Measurements from ENCODE around the gene LXN. TPM values are rescaled to one million over a fixed set of nuclear protein-coding genes. Genes with fewer than 3 reads are reported as not detected.

Gene LXN, protein sequence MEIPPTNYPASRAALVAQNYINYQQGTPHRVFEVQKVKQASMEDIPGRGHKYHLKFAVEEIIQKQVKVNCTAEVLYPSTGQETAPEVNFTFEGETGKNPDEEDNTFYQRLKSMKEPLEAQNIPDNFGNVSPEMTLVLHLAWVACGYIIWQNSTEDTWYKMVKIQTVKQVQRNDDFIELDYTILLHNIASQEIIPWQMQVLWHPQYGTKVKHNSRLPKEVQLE
- 46.3 to 63.8 TPM (median 47.8 TPM) in 5 replicates for total RNA-seq (2022; extraction: Qiagen RNA extraction)

DNA sequence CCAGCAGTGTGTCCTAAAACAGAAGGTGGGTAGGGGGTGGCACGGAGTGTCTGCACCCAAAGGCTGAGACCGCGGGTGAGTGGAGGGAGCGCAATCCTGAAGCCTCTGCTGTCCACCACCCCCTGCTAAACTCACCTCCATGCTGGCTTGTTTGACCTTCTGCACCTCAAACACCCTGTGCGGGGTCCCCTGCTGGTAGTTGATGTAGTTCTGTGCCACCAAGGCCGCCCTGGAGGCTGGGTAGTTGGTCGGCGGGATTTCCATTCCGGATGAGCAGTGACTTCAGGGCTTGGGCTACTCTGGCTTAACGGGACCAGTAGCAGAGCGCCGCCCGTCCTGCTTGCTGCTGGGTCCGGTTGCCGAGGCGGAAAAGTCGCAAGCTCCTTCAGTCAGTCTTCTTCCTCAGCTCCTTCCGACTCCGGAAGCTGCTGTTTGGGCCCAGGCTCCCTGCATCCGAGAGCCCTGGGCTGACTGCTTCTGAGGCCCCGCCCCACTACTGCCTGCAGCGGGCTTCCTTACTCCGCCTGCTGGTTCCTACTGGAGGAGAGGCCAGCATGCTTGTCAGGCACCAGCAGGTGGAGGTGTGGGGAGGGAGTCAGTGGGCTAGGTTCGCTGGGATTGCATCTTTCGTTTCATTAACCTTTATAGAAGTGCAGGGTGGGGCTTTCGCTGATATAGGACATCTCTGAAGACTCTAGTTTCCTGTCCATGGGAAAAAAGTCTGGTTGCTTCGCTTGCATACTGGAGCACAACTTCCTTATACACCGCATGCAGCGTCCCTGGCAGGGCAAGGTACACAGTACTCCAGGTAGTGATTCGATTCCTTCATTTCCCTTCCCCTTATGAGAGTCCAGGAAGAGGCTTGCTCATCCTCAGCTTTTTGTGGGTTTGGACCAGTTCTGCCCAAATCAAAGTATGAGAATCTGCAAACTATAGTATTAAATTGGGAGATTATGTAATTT, at the start of gene LXN:
TSS of gene LXN (minus strand) at position 434 of the 962 bp plus-strand sequence. CDS start at position 264, 170 bp downstream.

DNA sequence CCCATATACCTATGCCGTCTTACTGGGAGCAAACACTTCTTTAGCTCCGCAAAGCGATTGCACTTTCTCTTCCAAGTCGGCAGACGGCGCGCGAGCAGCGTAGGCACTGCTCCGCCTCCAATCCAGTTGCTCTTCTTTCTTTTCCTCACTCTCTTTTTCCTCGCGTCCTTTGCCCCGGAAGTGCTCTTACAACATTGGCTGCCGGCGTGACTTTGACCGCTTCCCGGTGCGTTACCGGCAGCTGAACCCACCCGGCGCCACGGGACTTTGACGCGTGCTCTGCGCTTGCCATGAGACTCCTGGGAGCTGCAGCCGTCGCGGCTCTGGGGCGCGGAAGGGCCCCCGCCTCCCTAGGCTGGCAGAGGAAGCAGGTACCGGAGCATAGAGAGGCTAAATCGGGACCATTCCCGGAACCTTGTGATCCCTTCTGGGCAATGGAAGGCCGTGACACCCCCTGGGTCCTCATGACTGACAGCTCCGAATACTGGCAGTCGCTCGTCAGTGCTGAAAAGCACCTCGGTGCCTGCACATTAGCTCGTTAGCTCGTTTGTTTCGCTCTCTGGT, 28.0 kb downstream of the LXN start, which contains the start of gene GFM1:
TSS of gene GFM1 (plus strand) at position 183 of the 564 bp plus-strand sequence. CDS start at position 291, 108 bp downstream.

Other genes with a start within 250 kb of the LXN start
- 20.9 to 26.0 TPM (median 22.9 TPM) in 5 replicates for gene MLF1, start 101.5 kb downstream of the LXN start, total RNA-seq (2022; extraction: Qiagen RNA extraction)
- 36.4 to 64.0 TPM (median 36.9 TPM) in 5 replicates for gene GFM1, start 28.1 kb downstream of the LXN start, total RNA-seq (2022; extraction: Qiagen RNA extraction)
- 8.0 to 11.8 TPM (median 9.8 TPM) in 5 replicates for gene RARRES1, start 59.8 kb upstream of the LXN start, total RNA-seq (2022; extraction: Qiagen RNA extraction)
- gene MFSD1, start 129.4 kb upstream of the LXN start, total RNA-seq (2022; extraction: Qiagen RNA extraction) = 41.1 to 45.9 TPM (median 42.6 TPM) in 5 replicates